ENCODE data around the gene KRT7. TPM values are rescaled to one million over a fixed set of nuclear protein-coding genes. Genes with fewer than 3 reads are reported as not detected.
"Not testable (repeated sequence)": the region's sequence is repeated elsewhere in the genome, so short reads cannot be mapped to it uniquely, and the experiment has no call there.

The KRT7 gene
- total and polyA plus RNA-seq, 9 donors = 0.31 to 7.1 (median 1.2) TPM

- H3K27ac ChIP-seq (ENCODE audit: low read length) = no peak overlapping the region
- peaks cover 29% of the 10 kb centered on the region for H3K4me1 ChIP-seq (ENCODE audit: control insufficient read depth, insufficient read depth, low read length)
- no peak overlapping the region for H3K4me3 ChIP-seq (ENCODE audit: low read length)
- peaks cover 66% of the 10 kb centered on the region for H3K27me3 ChIP-seq (ENCODE audit: control insufficient read depth, insufficient read depth, low read length)
- no peaks in the 10 kb centered on the region for H3K9me3 ChIP-seq (replicated peaks; ENCODE audit: control insufficient read depth, low read depth, low read length)
- DNase-seq = no peak
- no peaks in the 10 kb centered on the region for H3K36me3 ChIP-seq (ENCODE audit: control insufficient read depth, insufficient read depth, low read length)
- WGBS (ENCODE audit: insufficient coverage) = 71% methylated on average over 2 of the region's 9 CpGs
Measured at GRCh38 chr12:52251367-52252051, 18.5 kb downstream of the KRT7 start.

DNA sequence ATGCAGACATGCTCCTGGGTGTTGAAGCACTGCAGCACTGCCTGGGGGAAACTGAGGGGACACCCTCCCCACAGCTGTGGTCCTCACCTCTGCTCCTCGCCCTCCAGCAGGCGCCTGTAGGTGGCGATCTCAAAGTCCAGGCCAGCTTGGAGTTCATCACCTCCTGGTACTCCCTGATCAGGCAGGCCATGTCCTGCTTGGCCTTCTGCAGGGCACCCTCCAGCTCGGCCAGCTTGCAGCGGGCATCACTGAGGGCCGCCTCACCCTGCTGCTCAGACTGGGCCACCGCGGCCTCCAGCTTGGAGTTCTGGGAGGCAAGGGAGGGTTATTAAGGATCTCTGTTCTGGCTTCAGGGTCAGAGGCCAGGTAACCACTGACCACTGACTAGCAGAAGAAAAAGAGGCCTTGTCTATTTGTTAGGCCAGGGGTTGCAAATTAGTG lies 19.2 kb downstream of the KRT7 start:
- H3K27ac ChIP-seq (ENCODE audit: low read length); DNase-seq; H3K9me3 ChIP-seq (replicated peaks; ENCODE audit: control insufficient read depth, low read depth, low read length); H3K4me3 ChIP-seq (ENCODE audit: low read length); H3K36me3 ChIP-seq (ENCODE audit: control insufficient read depth, insufficient read depth, low read length): not testable (repeated sequence)
- WGBS (ENCODE audit: insufficient coverage) = 100% methylated on average over 3 of the region's 8 CpGs
- H3K4me1 ChIP-seq (ENCODE audit: control insufficient read depth, insufficient read depth, low read length) = peaks cover 27% of the 10 kb centered on the region
- peaks cover 71% of the 10 kb centered on the region for H3K27me3 ChIP-seq (ENCODE audit: control insufficient read depth, insufficient read depth, low read length)

DNA sequence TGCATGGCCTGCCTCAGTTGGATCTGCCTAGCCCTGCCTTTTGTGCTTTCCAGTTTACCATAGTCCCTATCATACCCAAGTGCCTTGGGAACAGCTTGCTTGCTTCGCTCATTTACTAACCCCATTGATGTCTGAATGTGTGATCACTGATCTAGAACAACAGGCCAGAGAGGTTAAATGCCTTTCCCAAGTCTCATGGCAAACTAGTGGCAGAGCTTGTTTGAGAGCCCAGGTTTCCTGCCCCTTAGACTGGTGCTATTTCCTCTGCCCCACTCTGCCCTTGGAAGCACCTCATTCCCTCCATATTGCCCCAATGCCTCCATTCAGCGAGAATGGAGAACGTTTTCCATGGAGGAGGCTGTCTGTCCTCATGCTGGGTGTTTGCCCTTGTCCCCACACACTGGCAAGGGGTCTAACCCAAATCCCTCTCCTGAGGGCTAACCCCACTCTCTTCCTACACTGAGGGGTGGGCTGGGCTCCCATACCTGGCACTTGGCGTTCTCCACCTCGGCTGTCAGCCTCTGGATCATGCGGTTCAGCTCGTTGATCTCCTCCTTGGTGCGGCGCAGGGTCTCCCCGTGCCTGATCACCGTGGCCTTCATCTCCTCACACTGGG lies 19.8 kb downstream of the KRT7 start:
- 92% methylated on average over 3 of the region's 11 CpGs for WGBS (ENCODE audit: insufficient coverage)
- no peak for DNase-seq
- Histone ChIP-seq H3K4me1 (ENCODE audit: control insufficient read depth, insufficient read depth, low read length) (peaks cover 22% of the 10 kb centered on the region), H3K27ac (ENCODE audit: low read length) (no peak overlapping the region), H3K4me3 (ENCODE audit: low read length) (no peak overlapping the region), H3K36me3 (ENCODE audit: control insufficient read depth, insufficient read depth, low read length) (no peaks in the 10 kb centered on the region), H3K9me3 (replicated peaks; ENCODE audit: control insufficient read depth, low read depth, low read length) (no peaks in the 10 kb centered on the region), H3K27me3 (ENCODE audit: control insufficient read depth, insufficient read depth, low read length) (peaks cover 77% of the 10 kb centered on the region)

DNA sequence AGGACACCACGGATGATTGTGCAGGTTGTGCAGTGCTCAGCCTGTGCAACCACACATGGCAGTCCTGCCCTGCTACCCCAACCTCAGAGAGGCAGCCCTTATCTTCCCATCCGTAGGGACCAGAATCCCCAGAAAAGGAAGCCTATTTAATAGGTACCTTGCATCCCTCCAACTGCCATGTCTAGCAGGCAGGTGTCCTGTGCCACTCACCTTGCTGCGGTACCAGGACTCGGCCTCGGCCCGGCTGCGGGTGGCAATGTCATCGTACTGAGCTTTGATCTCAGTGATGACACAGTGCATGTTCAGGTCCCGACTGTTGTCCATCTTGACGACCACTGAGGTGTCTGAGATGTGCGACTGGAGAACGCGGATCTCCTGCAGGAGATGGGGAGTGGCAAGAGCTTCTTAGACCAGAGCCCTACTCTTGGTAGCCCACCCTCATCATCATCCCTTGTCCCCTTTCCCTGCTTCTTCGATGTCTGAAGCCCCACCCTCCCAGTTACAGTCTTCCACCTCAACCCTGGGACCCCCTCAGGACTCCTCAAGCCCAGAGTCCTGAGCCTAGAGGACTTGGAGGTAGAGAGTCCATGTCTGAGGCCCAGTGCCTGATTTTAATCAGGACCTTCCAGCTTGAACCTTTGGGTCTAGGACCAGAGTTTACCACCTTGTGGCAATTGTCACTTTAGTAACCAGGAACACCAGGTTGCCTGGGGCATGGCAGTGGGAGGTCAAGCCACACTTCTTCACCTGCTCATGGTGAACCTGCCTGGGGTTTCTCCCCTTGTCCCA lies 20.5 kb downstream of the KRT7 start:
- H3K9me3 ChIP-seq (replicated peaks; ENCODE audit: control insufficient read depth, low read depth, low read length) = no peaks in the 10 kb centered on the region
- DNase-seq = no peak
- WGBS (ENCODE audit: insufficient coverage) = 96% methylated on average over 9 of the region's 14 CpGs

GRCh38 chr12:52254180-52254964 lies 21.3 kb downstream of the KRT7 start:
- H3K4me3 ChIP-seq (ENCODE audit: low read length) = no peak overlapping the region
- peaks cover 87% of the 10 kb centered on the region for H3K27me3 ChIP-seq (ENCODE audit: control insufficient read depth, insufficient read depth, low read length)
- DNase-seq = no peak
- H3K9me3 ChIP-seq (replicated peaks; ENCODE audit: control insufficient read depth, low read depth, low read length) = no peaks in the 10 kb centered on the region
- H3K27ac ChIP-seq (ENCODE audit: low read length) = no peak overlapping the region
- H3K36me3 ChIP-seq (ENCODE audit: control insufficient read depth, insufficient read depth, low read length) = no peaks in the 10 kb centered on the region
- H3K4me1 ChIP-seq (ENCODE audit: control insufficient read depth, insufficient read depth, low read length) = peaks cover 12% of the 10 kb centered on the region
- whole genome bisulfite sequencing (ENCODE audit: insufficient coverage) = 78% methylated on average over 5 of the region's 10 CpGs

More for the DNA sequence above, 20.5 kb downstream of the KRT7 start:
- Histone ChIP-seq H3K27ac (ENCODE audit: low read length) (no peak overlapping the region), H3K4me1 (ENCODE audit: control insufficient read depth, insufficient read depth, low read length) (peaks cover 16% of the 10 kb centered on the region), H3K27me3 (ENCODE audit: control insufficient read depth, insufficient read depth, low read length) (peaks cover 85% of the 10 kb centered on the region), H3K4me3 (ENCODE audit: low read length) (no peak overlapping the region), H3K36me3 (ENCODE audit: control insufficient read depth, insufficient read depth, low read length) (no peaks in the 10 kb centered on the region)

- H3K27me3 ChIP-seq (ENCODE audit: control insufficient read depth, insufficient read depth, low read length) = peaks cover 85% of the 10 kb centered on the region
- H3K27ac ChIP-seq (ENCODE audit: low read length) = no peak overlapping the region
- 85% methylated on average over 5 of the region's 7 CpGs for WGBS (ENCODE audit: insufficient coverage)
Measured at GRCh38 chr12:52254965-52255751, 22.1 kb downstream of the KRT7 start.

GRCh38 chr12:52255926-52256583 lies 23.0 kb downstream of the KRT7 start:
- DNase-seq = no peak
- Histone ChIP-seq H3K4me3 (ENCODE audit: low read length) (no peak overlapping the region), H3K27ac (ENCODE audit: low read length) (no peak overlapping the region), H3K9me3 (replicated peaks; ENCODE audit: control insufficient read depth, low read depth, low read length) (no peaks in the 10 kb centered on the region), H3K4me1 (ENCODE audit: control insufficient read depth, insufficient read depth, low read length) (peaks cover 12% of the 10 kb centered on the region), H3K36me3 (ENCODE audit: control insufficient read depth, insufficient read depth, low read length) (no peaks in the 10 kb centered on the region), H3K27me3 (ENCODE audit: control insufficient read depth, insufficient read depth, low read length) (peaks cover 78% of the 10 kb centered on the region)
- 68% methylated on average over 7 of the region's 9 CpGs for WGBS (ENCODE audit: insufficient coverage)

More at GRCh38 chr12:52254965-52255751, 22.1 kb downstream of the KRT7 start:
- Histone ChIP-seq H3K4me3 (ENCODE audit: low read length) (no peak overlapping the region), H3K36me3 (ENCODE audit: control insufficient read depth, insufficient read depth, low read length) (no peaks in the 10 kb centered on the region), H3K4me1 (ENCODE audit: control insufficient read depth, insufficient read depth, low read length) (peaks cover 6% of the 10 kb centered on the region), H3K9me3 (replicated peaks; ENCODE audit: control insufficient read depth, low read depth, low read length) (no peaks in the 10 kb centered on the region)
- no peak for DNase-seq

DNA sequence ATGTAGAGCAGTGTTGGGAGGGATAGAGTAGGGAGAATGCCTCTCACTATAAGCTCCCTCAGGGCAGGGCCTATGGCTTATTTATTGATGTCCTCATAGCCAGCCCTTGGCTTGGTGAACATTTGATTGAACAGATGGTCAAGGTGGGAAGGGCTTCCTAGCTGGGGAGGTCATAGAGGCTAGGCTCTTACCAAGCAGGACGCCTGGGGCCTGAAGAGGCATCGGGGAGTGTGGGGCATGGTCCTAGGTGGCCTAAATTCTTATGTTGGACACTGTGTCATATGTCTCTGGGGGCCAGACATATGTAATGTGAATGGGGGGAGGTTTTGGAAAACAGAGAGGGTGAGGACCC lies 23.5 kb downstream of the KRT7 start:
- Histone ChIP-seq H3K36me3 (ENCODE audit: control insufficient read depth, insufficient read depth, low read length) (no peaks in the 10 kb centered on the region), H3K4me3 (ENCODE audit: low read length) (no peak overlapping the region), H3K27ac (ENCODE audit: low read length) (no peak overlapping the region), H3K9me3 (replicated peaks; ENCODE audit: control insufficient read depth, low read depth, low read length) (no peaks in the 10 kb centered on the region), H3K27me3 (ENCODE audit: control insufficient read depth, insufficient read depth, low read length) (peaks cover 80% of the 10 kb centered on the region), H3K4me1 (ENCODE audit: control insufficient read depth, insufficient read depth, low read length) (peaks cover 16% of the 10 kb centered on the region)
- DNase-seq = no peak
- 69% methylated on average over 2 of the region's 2 CpGs for WGBS (ENCODE audit: insufficient coverage)

DNA sequence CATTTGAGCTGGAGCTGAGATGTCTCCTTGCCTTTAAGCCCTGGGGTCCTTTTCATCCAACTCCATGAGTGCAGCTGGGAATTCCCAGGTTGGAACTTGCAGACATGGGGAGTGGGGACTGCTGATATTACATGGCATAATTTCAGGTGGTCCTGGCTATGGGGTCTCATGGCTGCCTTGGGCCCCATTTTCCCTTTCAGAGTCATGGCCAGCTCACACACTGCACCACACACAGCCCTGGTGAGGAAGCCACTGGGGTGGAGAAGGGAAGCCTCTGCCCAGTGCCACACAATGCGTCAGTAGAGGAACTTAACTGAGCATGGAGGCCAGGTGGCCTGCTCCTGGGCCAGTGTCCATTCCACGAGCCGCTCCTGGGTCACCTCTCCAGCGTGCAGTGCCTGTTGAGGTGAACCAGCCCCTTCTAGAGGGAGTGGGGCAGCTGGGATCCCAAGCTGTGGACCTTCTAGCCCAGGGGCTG lies 24.1 kb downstream of the KRT7 start:
- Histone ChIP-seq H3K4me1 (ENCODE audit: control insufficient read depth, insufficient read depth, low read length) (peaks cover 16% of the 10 kb centered on the region), H3K27me3 (ENCODE audit: control insufficient read depth, insufficient read depth, low read length) (peaks cover 82% of the 10 kb centered on the region), H3K4me3 (ENCODE audit: low read length) (no peak overlapping the region), H3K9me3 (replicated peaks; ENCODE audit: control insufficient read depth, low read depth, low read length) (no peaks in the 10 kb centered on the region), H3K27ac (ENCODE audit: low read length) (no peak overlapping the region), H3K36me3 (ENCODE audit: control insufficient read depth, insufficient read depth, low read length) (no peaks in the 10 kb centered on the region)
- WGBS (ENCODE audit: insufficient coverage) = 100% methylated on average over 1 of the region's 4 CpGs
- no peak for DNase-seq
